Activated T-cell treated with anti-CD3 and anti-CD28 coated beads, Interleukin-2, amount 50 U/mL, for 72 hours (primary cell): ENCODE data around the gene PDCD7. TPM values are rescaled to one million over a fixed set of nuclear protein-coding genes. Genes with fewer than 3 reads are reported as not detected.
A peak's percentile ranks its signal among the peaks of the same experiment; 100 is the strongest.
"Not testable (repeated sequence)": the region's sequence is repeated elsewhere in the genome, so short reads cannot be mapped to it uniquely, and the experiment has no call there.

ENCODE experiments used
- ATAC-seq, 2 donors: fragments of 150-1000 bp; cut with Tn5 transposase; replicated peaks in 1 of 2; 2 replicates each; pipeline ENCODE4 v1.10.0; 2021; ENCODE audit warnings: moderate library complexity in 2 of 2, mild to moderate bottlenecking in 1 of 2
- DNase-seq, 2 donors: peaks; one replicate each; pipeline ENCODE4 v3.0.0; 2021 to 2022; ENCODE audit warnings: mixed read lengths in 1 of 2
- H3K27ac Mint-ChIP-seq: one replicate; pipeline ENCODE4 v1.8.0; 2022; ENCODE audit warnings: mild to moderate bottlenecking, moderate library complexity, mixed read lengths
- H3K27me3 Mint-ChIP-seq: one replicate; pipeline ENCODE4 v1.8.0; 2022; ENCODE audit warnings: low read depth, mixed read lengths
- H3K36me3 Mint-ChIP-seq, 2 donors: one replicate each; pipeline ENCODE4 v1.8.0; 2022; ENCODE audit warnings: mixed read lengths in 2 of 2, mild to moderate bottlenecking in 1 of 2; ENCODE audit not compliant: insufficient read depth in 2 of 2
- H3K4me1 Mint-ChIP-seq: one replicate; pipeline ENCODE4 v1.8.0; 2022; ENCODE audit warnings: low read depth, mixed read lengths
- H3K4me3 Mint-ChIP-seq, 2 donors: one replicate each; pipeline ENCODE4 v1.8.0; 2022; ENCODE audit warnings: mild to moderate bottlenecking in 2 of 2, mixed read lengths in 2 of 2, moderate library complexity in 2 of 2
- H3K9me3 Mint-ChIP-seq, 2 donors: one replicate each; pipeline ENCODE4 v1.8.0; 2022; ENCODE audit warnings: mixed read lengths in 2 of 2
- total RNA-seq, 2 donors: library from RNA; stranded (reverse); gene quantifications; one replicate each; pipeline ENCODE4 v1.2.3, GENCODE V29; 2022

The PDCD7 gene
- total RNA-seq, 2 donors from 2014 or later = 47.4 to 49.0 TPM

DNA sequence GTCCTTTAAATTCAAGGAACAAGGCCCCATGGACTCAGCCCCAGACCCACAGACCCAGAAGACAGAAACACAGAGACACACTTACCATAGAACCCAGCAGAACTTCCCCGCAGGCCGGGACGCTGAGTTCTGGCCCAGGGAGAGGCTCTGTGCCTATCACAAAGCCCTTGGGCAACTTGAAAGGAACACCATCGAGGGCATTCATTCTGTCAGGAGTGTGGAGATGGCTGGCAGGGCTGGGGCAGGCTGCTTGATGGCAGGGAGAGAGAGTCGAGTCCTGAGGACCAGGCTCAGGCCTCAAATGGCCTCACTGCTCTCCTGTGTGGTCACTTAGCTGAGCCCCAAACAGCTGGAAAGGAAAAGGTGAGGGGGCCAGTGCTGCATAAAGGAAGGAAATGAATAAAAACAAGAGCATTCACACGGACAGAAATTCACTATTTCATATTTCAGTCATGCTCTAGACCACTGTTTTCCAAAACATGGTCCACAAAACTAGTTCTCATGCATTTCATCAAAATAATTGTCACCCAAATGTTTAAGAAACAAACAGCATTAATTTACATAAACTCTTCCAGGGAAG lies 27.5 kb downstream of the PDCD7 start:
- H3K4me3 Mint-ChIP-seq = no peak overlapping the region
- ATAC-seq = peak in 1 of 2 donors; percentile 19

DNA sequence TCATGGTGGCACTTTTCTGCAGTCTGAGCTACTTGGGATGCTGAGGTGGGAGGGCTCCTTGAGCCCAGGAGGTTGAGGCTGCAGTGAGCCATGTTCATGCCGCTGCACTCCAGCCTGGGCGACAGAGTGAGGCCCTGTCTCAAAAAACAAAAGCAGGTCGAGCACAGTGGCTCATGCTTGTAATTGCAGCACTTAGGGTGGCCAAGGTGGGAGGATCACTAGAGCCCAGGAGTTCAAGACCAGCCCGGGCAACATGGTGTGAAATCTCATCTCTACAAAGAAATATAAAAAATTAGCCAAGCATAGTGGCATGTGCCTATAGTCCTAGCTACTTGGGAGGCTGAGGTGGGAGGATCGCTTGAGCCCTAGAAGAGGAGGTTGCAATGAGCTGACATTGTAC lies 28.6 kb downstream of the PDCD7 start:
- no peaks in the 10 kb centered on the region for H3K9me3 Mint-ChIP-seq
- no peak overlapping the region for H3K4me3 Mint-ChIP-seq
- H3K27me3 Mint-ChIP-seq = no peaks in the 10 kb centered on the region
- no peak overlapping the region for H3K27ac Mint-ChIP-seq
- ATAC-seq (no peak), DNase-seq (no peak)
- peaks cover 8% of the 10 kb centered on the region for H3K4me1 Mint-ChIP-seq
- H3K36me3 Mint-ChIP-seq = peaks cover 3 to 9% of the 10 kb centered on the region in 2 donors

More for the DNA sequence above, 27.5 kb downstream of the PDCD7 start:
- no peaks in the 10 kb centered on the region for H3K27me3 Mint-ChIP-seq
- H3K4me1 Mint-ChIP-seq = peaks cover 8% of the 10 kb centered on the region
- DNase-seq = no peak
- no peaks in the 10 kb centered on the region for H3K9me3 Mint-ChIP-seq
- H3K36me3 Mint-ChIP-seq = peaks cover 3 to 9% of the 10 kb centered on the region in 2 donors
- peak overlapping the region; percentile 82 for H3K27ac Mint-ChIP-seq

DNA sequence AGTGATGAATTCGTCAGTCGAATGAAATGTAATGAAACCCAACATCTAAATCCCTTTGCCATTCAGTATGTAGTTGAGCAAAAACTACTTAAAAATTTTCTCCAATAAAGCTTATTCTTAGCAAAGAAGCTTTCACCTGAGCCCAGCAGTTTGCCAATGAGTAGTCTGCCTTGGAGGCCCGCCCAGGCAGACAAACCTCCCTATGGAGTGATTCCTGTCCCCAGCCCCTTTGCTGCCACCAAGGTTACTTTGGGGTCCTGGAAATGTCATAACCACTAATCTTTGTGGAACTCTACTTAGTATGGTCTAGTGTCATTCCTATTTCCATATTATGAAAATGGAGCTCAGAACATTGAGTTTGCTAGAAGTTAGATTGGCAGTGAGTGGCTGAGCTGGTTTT lies 30.7 kb downstream of the PDCD7 start:
- no peak for ATAC-seq
- Mint-ChIP-seq H3K9me3 (no peaks in the 10 kb centered on the region), H3K4me1 (peaks cover 8% of the 10 kb centered on the region), H3K4me3 (no peak overlapping the region), H3K27ac (no peak overlapping the region), H3K27me3 (no peaks in the 10 kb centered on the region), H3K36me3 (peaks cover 3 to 7% of the 10 kb centered on the region in 2 donors)
- DNase-seq = no peak

DNA sequence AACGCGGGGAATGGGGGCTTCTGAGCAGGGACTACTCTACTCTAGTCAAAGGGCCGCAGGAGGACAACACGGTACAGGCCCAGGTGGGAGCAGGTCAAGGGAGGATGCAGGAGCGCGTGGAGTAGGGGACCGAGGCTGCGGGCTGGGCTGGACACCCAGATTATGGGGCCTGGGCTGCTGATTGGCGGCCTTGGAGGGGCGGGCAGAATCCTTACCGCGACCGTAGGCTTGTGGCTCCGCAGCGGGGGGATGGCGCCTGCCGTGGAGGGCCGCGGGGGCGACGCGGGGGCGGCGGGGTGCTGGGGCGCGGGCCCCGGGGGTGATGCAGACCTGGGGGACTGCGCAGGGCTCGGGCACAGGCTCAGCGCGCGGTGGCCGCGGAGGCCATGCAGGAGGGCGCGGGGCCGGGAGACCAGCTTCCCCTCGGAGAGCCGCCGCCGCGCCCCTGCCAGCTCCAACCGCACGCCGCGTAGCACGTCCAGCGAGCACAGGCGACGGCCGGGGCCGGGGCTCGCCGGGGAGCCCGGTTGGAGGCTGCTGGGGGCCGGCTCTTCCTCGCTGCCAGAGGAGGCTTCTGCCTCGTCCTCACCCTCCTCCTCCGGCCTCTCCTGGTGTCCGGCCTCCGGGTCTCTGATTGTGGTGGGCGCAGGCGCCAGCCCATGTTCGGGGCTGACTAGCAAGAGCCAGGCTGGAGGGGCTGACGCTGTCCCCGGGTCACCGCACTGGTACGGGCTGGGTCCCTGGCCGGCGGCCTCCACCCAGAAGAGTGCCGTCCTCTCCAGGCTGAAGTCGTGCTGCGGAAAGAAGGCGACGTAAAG lies 31.5 kb downstream of the PDCD7 start:
- ATAC-seq (no peak), DNase-seq (no peak)
- H3K4me3 Mint-ChIP-seq = no peak overlapping the region
- H3K36me3 Mint-ChIP-seq = peaks cover 3 to 7% of the 10 kb centered on the region in 2 donors
- H3K27ac Mint-ChIP-seq = no peak overlapping the region
- no peaks in the 10 kb centered on the region for H3K9me3 Mint-ChIP-seq
- H3K27me3 Mint-ChIP-seq = no peaks in the 10 kb centered on the region
- peaks cover 8% of the 10 kb centered on the region for H3K4me1 Mint-ChIP-seq

DNA sequence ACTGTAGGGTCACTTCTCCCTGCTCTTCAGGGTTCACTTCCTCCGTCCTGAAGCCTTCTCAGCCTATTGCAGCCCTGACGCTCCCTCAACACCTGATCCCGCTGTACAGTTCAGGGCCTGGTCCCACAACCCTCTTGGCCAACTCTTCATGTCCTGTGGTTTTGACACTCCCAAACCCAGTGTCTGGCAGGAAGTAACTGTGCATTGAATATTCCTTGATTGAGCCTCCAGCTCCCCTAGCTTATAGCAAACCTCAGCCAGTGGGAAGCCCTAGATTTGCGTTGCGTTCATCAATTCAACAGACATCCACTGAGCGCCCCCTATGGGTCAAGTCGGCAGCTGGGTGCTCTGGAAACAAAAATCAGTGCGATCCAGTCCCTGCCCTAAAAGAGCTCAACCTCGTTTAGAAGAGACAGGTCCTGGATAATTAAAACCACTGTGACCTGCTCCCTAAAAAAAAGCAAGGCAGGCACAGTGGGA lies 32.2 kb downstream of the PDCD7 start:
- peak; percentile 55 to 61 for DNase-seq
- ATAC-seq = no peak
- Mint-ChIP-seq H3K27me3 (no peaks in the 10 kb centered on the region), H3K27ac (no peak overlapping the region), H3K4me1 (peaks cover 8% of the 10 kb centered on the region), H3K36me3 (peaks cover 3 to 7% of the 10 kb centered on the region in 2 donors), H3K4me3 (no peak overlapping the region), H3K9me3 (no peaks in the 10 kb centered on the region)

DNA sequence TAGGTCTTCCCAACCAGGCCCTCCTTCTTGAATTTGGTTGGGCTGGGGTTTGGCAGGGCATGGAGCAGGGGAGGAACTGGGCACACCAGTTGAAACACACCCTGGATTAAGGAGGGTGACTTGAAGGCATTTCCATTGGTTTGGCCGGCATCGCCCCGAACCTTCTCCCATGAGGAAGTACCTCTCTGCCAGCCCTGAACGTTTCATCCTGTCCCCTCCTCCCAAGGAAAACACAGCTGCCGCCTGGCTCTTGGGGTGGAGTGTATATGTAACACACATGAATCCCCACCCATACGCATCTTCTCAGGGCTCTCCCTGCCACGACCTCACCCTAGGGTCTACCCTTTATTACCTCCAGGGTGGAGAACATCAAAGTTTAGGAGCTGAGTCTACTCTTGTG lies 33.2 kb downstream of the PDCD7 start:
- ATAC-seq (no peak), DNase-seq (no peak)
- Mint-ChIP-seq H3K27me3 (no peaks in the 10 kb centered on the region), H3K9me3 (no peaks in the 10 kb centered on the region), H3K4me3 (no peak overlapping the region), H3K4me1 (no peaks in the 10 kb centered on the region), H3K27ac (peak overlapping the region; percentile 64), H3K36me3 (peaks cover 3% of the 10 kb centered on the region in 2 donors)

DNA sequence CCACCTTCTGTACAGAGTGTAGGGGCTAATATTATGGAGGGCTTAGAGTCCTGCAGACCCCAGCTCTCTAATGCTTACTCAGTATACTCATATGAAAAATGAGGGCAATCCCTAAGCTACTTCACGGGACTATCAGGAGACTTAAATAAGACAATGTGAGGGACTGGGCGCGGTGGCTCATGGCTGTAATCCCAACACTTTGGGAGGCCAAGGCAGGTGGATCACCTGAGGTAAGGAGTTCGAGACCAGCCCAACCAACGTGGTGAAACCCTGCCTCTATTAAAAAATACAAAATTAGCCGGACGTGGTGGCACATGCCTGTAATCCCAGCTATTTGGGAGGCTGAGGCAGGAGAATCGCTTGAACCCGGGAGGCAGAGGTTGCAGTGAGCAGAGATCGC lies 33.8 kb downstream of the PDCD7 start:
- H3K4me1 Mint-ChIP-seq, DNase-seq, ATAC-seq, H3K36me3 Mint-ChIP-seq, H3K4me3 Mint-ChIP-seq, H3K9me3 Mint-ChIP-seq, H3K27me3 Mint-ChIP-seq, H3K27ac Mint-ChIP-seq: not testable (repeated sequence)

DNA sequence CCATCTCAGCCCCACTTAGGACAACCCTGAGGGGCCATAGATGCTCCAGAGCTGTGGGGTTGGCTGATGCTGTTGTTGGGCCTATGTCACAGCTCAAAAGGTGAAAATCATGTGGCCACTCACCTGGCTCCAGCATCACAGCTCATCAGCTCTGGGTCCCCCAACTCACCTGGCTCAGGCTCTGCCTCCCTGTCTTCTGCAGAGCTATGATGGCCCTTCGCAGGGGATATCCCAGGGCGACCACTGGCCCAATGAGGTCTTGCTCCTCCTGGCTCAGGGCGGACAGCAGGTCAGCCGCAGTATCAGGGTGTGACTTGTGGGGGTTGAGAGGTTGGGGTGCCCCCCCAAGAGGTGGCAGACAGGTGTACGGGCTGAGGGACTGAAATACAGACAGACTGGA lies 34.3 kb downstream of the PDCD7 start:
- no peak for ATAC-seq
- no peaks in the 10 kb centered on the region for H3K9me3 Mint-ChIP-seq
- H3K4me1 Mint-ChIP-seq = no peaks in the 10 kb centered on the region
- H3K27ac Mint-ChIP-seq = no peak overlapping the region
- H3K36me3 Mint-ChIP-seq = peaks cover 3% of the 10 kb centered on the region in 2 donors
- no peak overlapping the region for H3K4me3 Mint-ChIP-seq
- DNase-seq = no peak
- no peaks in the 10 kb centered on the region for H3K27me3 Mint-ChIP-seq

DNA sequence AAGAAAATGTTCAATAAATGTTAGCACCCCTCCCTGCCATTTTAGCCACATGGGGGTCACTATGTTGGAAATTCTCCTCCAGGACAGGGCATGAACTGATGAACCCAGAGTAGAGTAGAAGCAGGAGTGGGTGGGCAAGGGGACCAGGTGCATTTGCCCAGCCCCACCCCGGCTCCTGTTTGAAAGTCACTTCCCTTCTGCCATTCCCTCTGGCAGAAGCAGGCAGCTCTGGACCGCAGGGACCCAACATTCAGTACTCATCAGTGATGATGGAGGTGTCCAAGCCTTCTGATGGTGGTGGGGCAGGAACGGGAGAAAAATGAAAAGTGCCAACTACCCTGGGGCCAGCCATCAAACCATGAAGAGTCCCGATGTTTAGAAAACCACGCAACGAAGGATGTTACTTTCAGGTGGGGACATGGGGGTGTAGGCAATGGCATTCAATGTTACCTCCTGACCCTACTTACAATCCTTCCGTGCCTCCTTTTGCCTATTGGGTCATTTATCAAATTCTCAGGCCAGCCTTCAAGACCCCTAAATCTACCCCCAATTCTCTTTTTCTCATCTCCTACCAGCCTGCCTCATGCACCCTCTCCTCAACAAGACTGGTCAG lies 35.9 kb downstream of the PDCD7 start:
- H3K9me3 Mint-ChIP-seq = no peaks in the 10 kb centered on the region
- H3K36me3 Mint-ChIP-seq = peaks cover 3% of the 10 kb centered on the region in 2 donors
- no peaks in the 10 kb centered on the region for H3K27me3 Mint-ChIP-seq
- ATAC-seq = no peak
- H3K4me3 Mint-ChIP-seq = no peak overlapping the region
- H3K27ac Mint-ChIP-seq = no peak overlapping the region
- DNase-seq = no peak
- H3K4me1 Mint-ChIP-seq = no peaks in the 10 kb centered on the region

DNA sequence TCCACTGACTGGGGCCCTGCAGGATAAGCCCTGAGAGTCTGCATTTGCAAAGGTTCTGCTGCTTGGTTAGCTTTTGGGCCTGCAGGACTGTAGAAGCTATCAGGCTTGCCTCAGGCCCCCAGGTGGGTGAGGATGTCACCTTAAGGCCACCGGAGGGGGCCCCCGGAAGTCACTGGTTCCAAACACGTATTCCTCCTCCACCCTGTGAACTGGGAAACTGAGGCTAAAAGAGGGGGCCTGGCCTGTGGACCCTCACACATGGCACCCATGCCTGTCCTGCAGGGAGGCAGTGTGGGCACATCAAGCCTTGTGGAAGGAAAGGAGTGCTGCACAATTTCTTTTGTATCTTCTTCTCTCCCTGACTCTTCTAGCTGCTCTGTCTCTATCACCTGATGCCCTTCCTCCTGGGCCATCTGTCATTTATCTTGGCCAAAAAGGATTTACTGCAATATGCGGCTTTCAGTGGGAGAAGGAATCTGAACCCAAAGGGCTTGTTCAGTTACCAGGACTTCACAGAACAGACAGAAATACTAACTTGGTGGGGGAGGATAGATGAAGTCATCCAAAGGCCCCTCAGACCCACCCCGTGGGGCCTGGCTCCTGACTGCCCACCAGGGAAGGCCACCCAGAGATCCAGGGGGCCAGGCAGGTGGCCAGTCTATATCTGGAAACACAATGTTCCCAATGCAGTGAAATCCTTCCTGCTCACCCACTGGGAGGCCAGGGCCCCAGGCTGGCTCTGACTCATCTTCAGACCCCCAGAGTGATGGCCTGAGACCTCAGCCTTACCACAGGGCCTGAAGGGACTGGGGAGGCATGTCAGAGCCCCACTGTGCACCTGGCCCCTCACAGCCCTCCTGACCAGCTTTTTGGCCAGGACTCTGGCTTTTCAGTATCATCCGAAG lies 36.9 kb downstream of the PDCD7 start:
- Mint-ChIP-seq H3K4me3 (no peak overlapping the region), H3K36me3 (peaks cover 3% of the 10 kb centered on the region in 2 donors), H3K27me3 (no peaks in the 10 kb centered on the region), H3K4me1 (no peaks in the 10 kb centered on the region), H3K9me3 (no peaks in the 10 kb centered on the region), H3K27ac (no peak overlapping the region)
- ATAC-seq (no peak), DNase-seq (no peak)

DNA sequence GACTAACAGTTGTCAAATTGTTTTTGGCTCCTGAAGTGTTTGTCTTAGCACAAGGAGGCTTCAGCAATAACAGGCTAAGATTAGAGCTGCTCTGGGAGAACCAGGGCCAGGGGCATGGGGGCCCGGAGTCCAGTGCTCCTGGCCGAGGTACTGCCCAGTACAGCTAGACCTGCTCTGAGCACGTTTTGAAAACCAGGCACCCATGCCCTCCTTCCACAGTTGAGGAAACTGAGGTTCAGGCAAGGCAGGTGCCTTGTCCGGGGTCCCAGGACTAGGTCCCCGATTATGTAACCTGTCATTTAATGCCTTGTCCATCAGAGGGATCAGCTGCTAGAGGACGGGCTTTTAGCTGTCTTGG lies 37.9 kb downstream of the PDCD7 start:
- no peaks in the 10 kb centered on the region for H3K4me1 Mint-ChIP-seq
- no peak overlapping the region for H3K27ac Mint-ChIP-seq
- H3K4me3 Mint-ChIP-seq = no peak overlapping the region
- H3K36me3 Mint-ChIP-seq = no peaks in the 10 kb centered on the region
- no peak for DNase-seq
- no peaks in the 10 kb centered on the region for H3K9me3 Mint-ChIP-seq
- H3K27me3 Mint-ChIP-seq = no peaks in the 10 kb centered on the region
- ATAC-seq = no peak

DNA sequence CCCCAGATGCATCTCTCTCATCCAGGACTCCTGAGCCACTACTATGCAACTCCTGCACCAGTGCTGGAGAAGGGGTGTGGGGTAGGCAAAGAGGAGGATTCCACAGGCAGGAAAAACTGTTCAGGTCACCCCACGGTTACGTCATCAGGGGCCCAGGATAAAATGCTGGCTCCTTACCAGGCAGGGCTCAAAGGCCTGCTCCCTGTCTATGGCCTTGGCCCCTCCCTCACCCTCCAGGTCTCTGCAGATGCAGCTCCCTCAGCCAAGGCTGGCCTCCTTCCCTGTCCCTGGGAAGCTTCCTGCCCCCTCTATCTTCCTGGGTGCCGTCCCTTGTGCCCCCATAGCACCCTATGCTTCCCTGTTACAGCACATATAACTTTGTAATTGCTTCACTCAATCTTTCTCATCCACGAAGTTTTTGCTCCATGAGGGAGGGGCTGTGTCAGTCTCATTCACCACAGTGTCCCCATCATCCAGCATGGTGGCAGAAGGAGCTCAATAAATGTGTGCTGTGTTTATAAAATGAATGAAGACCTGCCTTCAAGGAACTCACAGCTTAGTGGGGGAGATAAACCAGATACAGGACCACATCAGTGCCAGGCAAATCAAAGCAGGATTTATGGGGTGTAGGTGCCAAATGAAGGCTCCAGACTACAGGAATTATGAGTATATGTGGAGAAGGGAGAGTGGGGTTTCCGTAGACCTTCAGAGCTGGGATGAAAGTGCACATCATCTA lies 38.4 kb downstream of the PDCD7 start:
- H3K27me3 Mint-ChIP-seq = no peaks in the 10 kb centered on the region
- no peak overlapping the region for H3K27ac Mint-ChIP-seq
- H3K4me1 Mint-ChIP-seq = no peaks in the 10 kb centered on the region
- no peak overlapping the region for H3K4me3 Mint-ChIP-seq
- DNase-seq (no peak), ATAC-seq (no peak)
- no peaks in the 10 kb centered on the region for H3K9me3 Mint-ChIP-seq
- H3K36me3 Mint-ChIP-seq = no peaks in the 10 kb centered on the region
